A673 (cell line): Measurements from ENCODE around the gene DOCK1.

Source experiments
- EZH2 ChIP-seq: fragments of 200-600 bp; sonication (generic); IDR thresholded peaks from 2 replicates; pipeline ENCODE4 v1.6.1; 2017; ENCODE audit warnings: borderline replicate concordance, low read depth, mild to moderate bottlenecking, mixed read lengths, antibody characterized with exemption, low read length; ENCODE audit not compliant: poor library complexity, severe bottlenecking
- TF ChIP-seq, protein P1 (sequence below): fragments of 300-800, 200-600 bp; sonication (generic); conservative IDR thresholded peaks from 2 replicates; pipeline ENCODE4 v1.5.1; 2017; ENCODE audit warnings: low read depth, mild to moderate bottlenecking, antibody characterized with exemption, low read length, moderate library complexity, mixed read lengths

DNA sequence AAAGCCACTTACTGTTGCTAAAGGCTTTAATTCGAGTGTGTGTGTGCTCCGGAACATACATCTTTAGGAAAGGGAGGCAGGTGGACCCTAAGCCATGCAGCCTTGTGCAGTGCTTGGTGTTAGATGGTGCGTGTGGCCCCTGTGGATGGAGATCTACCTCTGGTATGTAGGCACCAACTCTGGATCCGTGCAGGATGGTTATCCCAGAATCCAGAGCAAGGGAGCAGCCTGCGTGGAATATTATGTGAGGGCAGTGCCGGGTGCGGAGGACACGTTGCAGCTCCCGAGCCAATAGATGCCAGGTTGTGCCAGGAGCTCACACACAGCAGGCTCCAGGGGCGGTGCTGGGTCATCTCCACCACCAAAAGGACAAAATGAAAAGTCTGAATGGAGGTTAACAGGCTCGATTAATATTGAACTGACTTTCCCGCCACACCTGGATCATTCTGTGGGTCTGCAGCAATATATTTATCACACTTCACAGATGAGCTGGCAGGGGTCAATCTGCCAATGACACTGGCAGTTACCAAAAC lies 500.9 kb downstream of the DOCK1 start:
- TF ChIP-seq, protein P1, sequence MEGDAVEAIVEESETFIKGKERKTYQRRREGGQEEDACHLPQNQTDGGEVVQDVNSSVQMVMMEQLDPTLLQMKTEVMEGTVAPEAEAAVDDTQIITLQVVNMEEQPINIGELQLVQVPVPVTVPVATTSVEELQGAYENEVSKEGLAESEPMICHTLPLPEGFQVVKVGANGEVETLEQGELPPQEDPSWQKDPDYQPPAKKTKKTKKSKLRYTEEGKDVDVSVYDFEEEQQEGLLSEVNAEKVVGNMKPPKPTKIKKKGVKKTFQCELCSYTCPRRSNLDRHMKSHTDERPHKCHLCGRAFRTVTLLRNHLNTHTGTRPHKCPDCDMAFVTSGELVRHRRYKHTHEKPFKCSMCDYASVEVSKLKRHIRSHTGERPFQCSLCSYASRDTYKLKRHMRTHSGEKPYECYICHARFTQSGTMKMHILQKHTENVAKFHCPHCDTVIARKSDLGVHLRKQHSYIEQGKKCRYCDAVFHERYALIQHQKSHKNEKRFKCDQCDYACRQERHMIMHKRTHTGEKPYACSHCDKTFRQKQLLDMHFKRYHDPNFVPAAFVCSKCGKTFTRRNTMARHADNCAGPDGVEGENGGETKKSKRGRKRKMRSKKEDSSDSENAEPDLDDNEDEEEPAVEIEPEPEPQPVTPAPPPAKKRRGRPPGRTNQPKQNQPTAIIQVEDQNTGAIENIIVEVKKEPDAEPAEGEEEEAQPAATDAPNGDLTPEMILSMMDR = no peak
- no peak for TF ChIP-seq EZH2
